Ishikawa (cell line): Measurements from ENCODE around the gene TSPAN5.

Experiments
- CEBPB ChIP-seq: IDR thresholded peaks from 2 replicates; pipeline ENCODE4 v1.6.1; 2012
- CREB1 ChIP-seq: IDR thresholded peaks from 2 replicates; pipeline ENCODE4 v1.6.1; 2012; ENCODE audit warnings: low read depth
- EGR1 ChIP-seq: IDR thresholded peaks from 2 replicates; pipeline ENCODE4 v1.6.1; 2012
- EP300 ChIP-seq: IDR thresholded peaks from 2 replicates; pipeline ENCODE4 v1.6.1; 2012; ENCODE audit warnings: borderline replicate concordance
- FOXM1 ChIP-seq: IDR thresholded peaks from 2 replicates; pipeline ENCODE4 v1.6.1; 2012; ENCODE audit warnings: low read depth, borderline replicate concordance
- NFIC ChIP-seq: IDR thresholded peaks from 2 replicates; pipeline ENCODE4 v1.6.1; 2012
- RAD21 ChIP-seq: IDR thresholded peaks from 2 replicates; pipeline ENCODE4 v1.6.1; 2012; ENCODE audit warnings: low read depth
- REST ChIP-seq: IDR thresholded peaks from 2 replicates; pipeline ENCODE4 v1.6.1; 2012; ENCODE audit warnings: low read depth, mild to moderate bottlenecking
- TAF1 ChIP-seq: IDR thresholded peaks from 2 replicates; pipeline ENCODE4 v1.6.1; 2012; ENCODE audit warnings: low read depth, mild to moderate bottlenecking
- TCF12 ChIP-seq: IDR thresholded peaks from 2 replicates; pipeline ENCODE4 v1.6.1; 2012; ENCODE audit warnings: low read depth
- TEAD4 ChIP-seq: IDR thresholded peaks from 2 replicates; pipeline ENCODE4 v1.6.1; 2012
- YY1 ChIP-seq: IDR thresholded peaks from 2 replicates; pipeline ENCODE4 v1.6.1; 2012; ENCODE audit warnings: low read depth
- ZBTB7A ChIP-seq: IDR thresholded peaks from 2 replicates; pipeline ENCODE4 v1.6.1; 2012; ENCODE audit warnings: low read depth
- TF ChIP-seq, protein P1 (sequence below): IDR thresholded peaks from 2 replicates; pipeline ENCODE4 v1.6.1; 2012
- TF ChIP-seq, protein P2 (sequence below): IDR thresholded peaks from 2 replicates; pipeline ENCODE4 v1.6.1; 2012

Gene TSPAN5

GRCh38 chr4:98555798-98556445, 102.5 kb downstream of the TSPAN5 start:
- TF ChIP-seq REST (no peak), EGR1 (no peak), EP300 (no peak), FOXM1 (no peak), TAF1 (no peak), CREB1 (no peak), NFIC (no peak), ZBTB7A (no peak), RAD21 (no peak), TCF12 (no peak), CEBPB (no peak), YY1 (no peak), TEAD4 (no peak)
- TF ChIP-seq, protein P1, sequence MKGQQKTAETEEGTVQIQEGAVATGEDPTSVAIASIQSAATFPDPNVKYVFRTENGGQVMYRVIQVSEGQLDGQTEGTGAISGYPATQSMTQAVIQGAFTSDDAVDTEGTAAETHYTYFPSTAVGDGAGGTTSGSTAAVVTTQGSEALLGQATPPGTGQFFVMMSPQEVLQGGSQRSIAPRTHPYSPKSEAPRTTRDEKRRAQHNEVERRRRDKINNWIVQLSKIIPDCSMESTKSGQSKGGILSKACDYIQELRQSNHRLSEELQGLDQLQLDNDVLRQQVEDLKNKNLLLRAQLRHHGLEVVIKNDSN = no peak
- TF ChIP-seq, protein P2, sequence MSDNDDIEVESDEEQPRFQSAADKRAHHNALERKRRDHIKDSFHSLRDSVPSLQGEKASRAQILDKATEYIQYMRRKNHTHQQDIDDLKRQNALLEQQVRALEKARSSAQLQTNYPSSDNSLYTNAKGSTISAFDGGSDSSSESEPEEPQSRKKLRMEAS = no peak

GRCh38 chr4:98546910-98547594, 111.4 kb downstream of the TSPAN5 start:
- TF ChIP-seq, protein P1 = no peak
- TF ChIP-seq EGR1 (no peak), EP300 (no peak), TAF1 (no peak), REST (no peak), FOXM1 (no peak), ZBTB7A (no peak), YY1 (no peak), TCF12 (no peak), CEBPB (no peak), TEAD4 (no peak)
- TF ChIP-seq, protein P2 = no peak

GRCh38 chr4:98544818-98545414, 113.5 kb downstream of the TSPAN5 start:
- TF ChIP-seq NFIC (no peak), TCF12 (no peak), TAF1 (no peak), REST (no peak), RAD21 (no peak), ZBTB7A (no peak), CREB1 (no peak), YY1 (no peak), EGR1 (no peak), EP300 (no peak), FOXM1 (no peak), CEBPB (no peak)
- TF ChIP-seq, protein P2 = no peak
- TF ChIP-seq, protein P1 = no peak
